Common myeloid progenitor, CD34-positive (primary cell): ENCODE measurements around the gene CYP19A1.

Experiments
- CTCF ChIA-PET: fragments of 350-600 bp; sonication (Branson Sonifier 250); formaldehyde crosslinking; loops from one replicate; lab custom pipeline; 2021; ENCODE audit warnings: antibody characterized with exemption; lab: Charles Lee
- POLR2A ChIA-PET: fragments of 350-600 bp; sonication (Branson Sonifier 250); formaldehyde crosslinking; loops from one replicate; lab custom pipeline; 2021; ENCODE audit warnings: antibody characterized with exemption; lab: Charles Lee
- DNase-seq, 3 donors: peaks; one replicate each; pipeline versions ENCODE4 v3.0.0 to v3.0.0-alpha.2; 2013
- H3K27ac ChIP-seq, 2 experiments: 1 replicate in 1 of 2; 2 replicates in 1 of 2; pipeline ENCODE4 v1.7.0; 2013; ENCODE audit warnings: inconsistent platforms in 2 of 2, low read length in 2 of 2, mild to moderate bottlenecking in 2 of 2, low read depth in 1 of 2, moderate library complexity in 1 of 2; ENCODE audit not compliant: severe bottlenecking in 2 of 2, insufficient read depth in 1 of 2, poor library complexity in 1 of 2
- H3K27me3 ChIP-seq, 5 experiments: replicated peaks in 2 of 5; 1 replicate in 3 of 5; 2 replicates in 2 of 5; pipeline versions ENCODE4 v1.6.1 to v1.7.0; 2013; ENCODE audit warnings: low read length in 4 of 5, mild to moderate bottlenecking in 2 of 5, moderate library complexity in 2 of 5, inconsistent platforms in 1 of 5; ENCODE audit not compliant: insufficient read depth in 5 of 5, control insufficient read depth in 4 of 5
- H3K36me3 ChIP-seq, 4 experiments: 1 replicate in 2 of 4; 2 replicates in 2 of 4; pipeline versions ENCODE4 v1.6.1 to v1.7.0; 2013; ENCODE audit warnings: low read length in 3 of 4, control low read depth in 1 of 4, mild to moderate bottlenecking in 1 of 4; ENCODE audit not compliant: control insufficient read depth in 4 of 4, insufficient read depth in 4 of 4
- H3K4me1 ChIP-seq, 4 experiments: 1 replicate in 3 of 4; 2 replicates in 1 of 4; pipeline versions ENCODE4 v1.6.1 to v1.7.1; 2013; ENCODE audit warnings: low read length in 3 of 4, mild to moderate bottlenecking in 3 of 4, control low read depth in 1 of 4, inconsistent platforms in 1 of 4, moderate library complexity in 1 of 4; ENCODE audit not compliant: control insufficient read depth in 4 of 4, insufficient read depth in 4 of 4; ENCODE audit errors: control extremely low read depth in 1 of 4
- H3K4me3 ChIP-seq, 7 experiments: 1 replicate in 4 of 7; 2 replicates in 3 of 7; pipeline versions ENCODE4 v1.5.1 to v1.7.0; 2013; ENCODE audit warnings: mild to moderate bottlenecking in 7 of 7, low read length in 6 of 7, moderate library complexity in 6 of 7, inconsistent platforms in 2 of 7, low read depth in 2 of 7, control low read depth in 1 of 7; ENCODE audit not compliant: insufficient read depth in 4 of 7, control insufficient read depth in 1 of 7; ENCODE audit errors: extremely low read depth in 1 of 7
- H3K9me3 ChIP-seq, 5 experiments: 1 replicate in 4 of 5; 2 replicates in 1 of 5; pipeline versions ENCODE4 v1.6.1 to v1.7.1; 2013; ENCODE audit warnings: low read length in 4 of 5, mild to moderate bottlenecking in 2 of 5, inconsistent platforms in 1 of 5, low read depth in 1 of 5, moderate library complexity in 1 of 5; ENCODE audit not compliant: control insufficient read depth in 4 of 5, insufficient read depth in 2 of 5; ENCODE audit errors: control extremely low read depth in 1 of 5
- WGBS: methylation state at CpG from one replicate; pipeline ENCODE4 v1.1.5; 2013; ENCODE audit not compliant: insufficient coverage; 5-methylcytosine and 5-hydroxymethylcytosine counted together

CYP19A1 gene

GRCh38 chr15:51267703-51268083, 70.7 kb downstream of the CYP19A1 start:
- Histone ChIP-seq H3K4me3 (peak overlapping the region in 6 of 7 experiments; percentile 11 to 73 (median 64)), H3K27me3 (peaks cover 4 to 56% (median 31%) of the 10 kb centered on the region in 5 experiments), H3K36me3 (no peaks in the 10 kb centered on the region), H3K27ac (no peak overlapping the region), H3K4me1 (peaks cover 0 to 13% (median 9%) of the 10 kb centered on the region in 4 experiments), H3K9me3 (no peaks in the 10 kb centered on the region)
- DNase-seq = peak; percentile 13 to 31 (median 15)
- WGBS = 1% methylated on average over 6 of the region's 11 CpGs
- ChIA-PET POLR2A (no interaction called here), CTCF (no interaction called here)

GRCh38 chr15:51267051-51267702, 71.2 kb downstream of the CYP19A1 start:
- H3K4me1 ChIP-seq = peaks cover 0 to 13% (median 9%) of the 10 kb centered on the region in 4 experiments
- no peaks in the 10 kb centered on the region for H3K36me3 ChIP-seq
- ChIA-PET CTCF (interaction anchor here (1.2 to 3.3 kb wide), 3 partner anchors 11 to 18 kb away, joined by 6 to 14 read pairs (median 7); no protein-coding TSS in a partner anchor), POLR2A (no interaction called here)
- WGBS = under 1% methylated on average over 43 of the region's 47 CpGs
- no peak overlapping the region for H3K27ac ChIP-seq
- H3K9me3 ChIP-seq = no peaks in the 10 kb centered on the region
- H3K4me3 ChIP-seq = peak overlapping the region; percentile 11 to 73 (median 58)
- peak in 1 of 3 donors; percentile 12 for DNase-seq
- H3K27me3 ChIP-seq = peaks cover 4 to 56% (median 31%) of the 10 kb centered on the region in 5 experiments

- 54% methylated on average over 9 of the region's 9 CpGs for WGBS
- Histone ChIP-seq H3K36me3 (no peaks in the 10 kb centered on the region), H3K4me3 (peak overlapping the region in 5 of 7 experiments; percentile 41 to 73 (median 69)), H3K27ac (no peak overlapping the region), H3K27me3 (peaks cover 4 to 56% (median 31%) of the 10 kb centered on the region in 5 experiments), H3K4me1 (peaks cover 0 to 13% (median 9%) of the 10 kb centered on the region in 4 experiments), H3K9me3 (peaks cover 0 to 2% (median 0%) of the 10 kb centered on the region in 5 experiments)
- ChIA-PET CTCF (interaction anchor here (1.2 to 3.3 kb wide), 3 partner anchors 10 to 18 kb away, joined by 6 to 14 read pairs (median 7); no protein-coding TSS in a partner anchor), POLR2A (no interaction called here)
- DNase-seq = peak in 1 of 3 donors; percentile 6
Measured at GRCh38 chr15:51266656-51267050, 71.7 kb downstream of the CYP19A1 start.

GRCh38 chr15:51265037-51265555, 73.3 kb downstream of the CYP19A1 start:
- CTCF ChIA-PET = interaction anchor here (2.2 to 3.3 kb wide), 2 partner anchors 16 to 17 kb away, joined by 6 to 14 read pairs; no protein-coding TSS in a partner anchor
- H3K4me1 ChIP-seq = peaks cover 0 to 13% (median 9%) of the 10 kb centered on the region in 4 experiments
- WGBS = 98% methylated on average over 5 of the region's 5 CpGs
- no peak for DNase-seq
- POLR2A ChIA-PET = no interaction called here
- H3K36me3 ChIP-seq = no peaks in the 10 kb centered on the region
- H3K4me3 ChIP-seq = no peak overlapping the region
- H3K27ac ChIP-seq = no peak overlapping the region
- peaks cover 0 to 4% (median 0%) of the 10 kb centered on the region in 5 experiments for H3K9me3 ChIP-seq
- peaks cover 4 to 56% (median 30%) of the 10 kb centered on the region in 5 experiments for H3K27me3 ChIP-seq

GRCh38 chr15:51263726-51264125, 74.7 kb downstream of the CYP19A1 start:
- H3K4me3 ChIP-seq = no peak overlapping the region
- ChIA-PET CTCF (no interaction called here), POLR2A (no interaction called here)
- no peak overlapping the region for H3K27ac ChIP-seq
- peaks cover 4 to 56% (median 25%) of the 10 kb centered on the region in 5 experiments for H3K27me3 ChIP-seq
- peaks cover 0 to 13% (median 9%) of the 10 kb centered on the region in 4 experiments for H3K4me1 ChIP-seq
- H3K9me3 ChIP-seq = peaks cover 0 to 4% (median 0%) of the 10 kb centered on the region in 5 experiments
- no peak for DNase-seq
- H3K36me3 ChIP-seq = no peaks in the 10 kb centered on the region

GRCh38 chr15:51263116-51263515, 75.3 kb downstream of the CYP19A1 start:
- peaks cover 4 to 49% (median 25%) of the 10 kb centered on the region in 5 experiments for H3K27me3 ChIP-seq
- no peaks in the 10 kb centered on the region for H3K36me3 ChIP-seq
- H3K27ac ChIP-seq = no peak overlapping the region
- ChIA-PET CTCF (no interaction called here), POLR2A (no interaction called here)
- H3K4me3 ChIP-seq = no peak overlapping the region
- 60% methylated on average over 3 of the region's 3 CpGs for WGBS
- DNase-seq = peak in 1 of 3 donors; percentile 18
- peaks cover 0 to 4% (median 0%) of the 10 kb centered on the region in 5 experiments for H3K9me3 ChIP-seq
- H3K4me1 ChIP-seq = peaks cover 0 to 13% (median 9%) of the 10 kb centered on the region in 4 experiments

- POLR2A ChIA-PET = no interaction called here
- H3K4me3 ChIP-seq = no peak overlapping the region
- peaks cover 0 to 8% (median 7%) of the 10 kb centered on the region in 4 experiments for H3K4me1 ChIP-seq
- CTCF ChIA-PET = no interaction called here
- no CpG with 5 or more reads among the region's 2 CpGs for WGBS
- H3K27me3 ChIP-seq = peaks cover 4 to 43% (median 22%) of the 10 kb centered on the region in 5 experiments
- H3K36me3 ChIP-seq = no peaks in the 10 kb centered on the region
- no peak overlapping the region for H3K27ac ChIP-seq
- no peak for DNase-seq
- peaks cover 0 to 4% (median 0%) of the 10 kb centered on the region in 5 experiments for H3K9me3 ChIP-seq
Measured at GRCh38 chr15:51262463-51262862, 75.9 kb downstream of the CYP19A1 start.
